Measurements from ENCODE around the gene TCAF1.
"Not testable (repeated sequence)": the region's sequence is repeated elsewhere in the genome, so short reads cannot be mapped to it uniquely, and the experiment has no call there.

The TCAF1 gene

DNA sequence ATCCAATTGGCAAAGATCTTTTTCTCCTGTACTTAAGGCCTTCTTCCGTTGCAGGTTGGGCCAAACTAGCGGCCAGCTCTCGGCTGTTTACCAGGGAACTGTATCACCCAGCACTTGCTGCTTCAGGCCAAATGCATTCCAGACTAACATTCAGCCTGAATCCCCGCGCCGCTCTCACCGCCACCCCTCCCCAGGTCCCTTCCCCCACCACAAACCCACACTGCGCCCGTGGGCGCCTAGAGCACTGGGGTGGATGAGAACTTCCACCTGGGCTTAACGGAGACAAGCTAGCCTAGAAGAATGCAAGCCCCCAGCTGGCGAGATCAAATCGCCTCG, 676 bp downstream of the TCAF1 start:
- DNase-seq, result no peak

- DNase-seq, result no peak
Measured at GRCh38 chr7:143900230-143900766, 1.7 kb downstream of the TCAF1 start.

- no peak for DNase-seq
Measured at GRCh38 chr7:143898810-143899209, 3.2 kb downstream of the TCAF1 start.

- DNase-seq, result no peak
Measured at GRCh38 chr7:143896667-143897066, 5.3 kb downstream of the TCAF1 start.

GRCh38 chr7:143892527-143893300, 9.3 kb downstream of the TCAF1 start:
- DNase-seq, result peak; percentile 18

- DNase-seq, result no peak
Measured at GRCh38 chr7:143891457-143891856, 10.5 kb downstream of the TCAF1 start.

DNA sequence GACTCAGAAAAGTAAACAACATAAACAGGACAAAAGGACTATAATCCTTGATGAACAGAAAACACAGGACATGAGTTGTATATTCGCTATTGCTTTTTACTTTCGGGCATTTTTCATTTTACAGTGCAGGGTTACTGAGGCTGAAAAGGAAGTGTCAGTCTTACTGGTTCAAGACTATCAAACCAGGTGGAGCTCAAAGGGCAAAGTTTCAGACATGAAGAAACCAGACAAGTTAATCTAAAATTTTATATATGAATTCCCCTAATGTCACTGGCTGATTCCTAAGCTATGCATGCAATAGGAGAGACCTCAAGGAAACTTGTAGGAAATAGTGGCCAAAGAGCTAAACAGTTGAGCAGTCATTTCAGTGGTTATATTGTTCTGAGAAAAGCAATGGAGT, 11.4 kb downstream of the TCAF1 start:
- DNase-seq, result no peak

- no peak for DNase-seq
Measured at GRCh38 chr7:143889068-143889467, 12.9 kb downstream of the TCAF1 start.

DNA sequence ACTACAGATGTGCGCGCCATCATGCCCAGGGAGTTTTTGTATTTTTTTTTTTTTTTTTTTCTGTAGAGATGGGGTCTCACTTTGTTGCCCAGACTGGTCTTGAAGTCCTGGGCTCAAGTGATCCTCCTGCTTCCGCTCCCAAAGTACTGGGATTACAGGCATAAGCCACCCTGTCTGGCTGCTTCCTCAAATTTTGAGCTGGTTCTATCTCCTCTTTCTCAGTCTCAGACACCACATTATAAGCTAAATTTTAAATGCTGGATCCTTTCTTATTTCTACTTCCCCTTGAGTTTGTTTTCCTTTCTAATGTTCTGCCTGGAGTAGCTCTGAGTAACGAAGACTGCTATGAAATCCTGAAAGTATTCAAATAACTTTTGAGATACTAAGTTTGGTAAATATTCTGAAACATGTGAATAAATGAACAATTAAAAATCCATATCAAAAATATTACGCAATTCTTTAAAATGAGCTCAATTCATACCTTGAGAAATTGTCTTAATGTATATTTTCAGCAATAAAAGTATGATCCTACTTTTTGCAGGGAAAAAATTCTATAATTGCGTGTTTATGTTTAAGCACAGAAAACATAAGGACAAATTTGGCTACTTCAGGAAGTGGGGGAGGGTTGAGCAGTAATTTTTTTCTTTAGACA, 15.0 kb downstream of the TCAF1 start:
- no peak for DNase-seq

DNA sequence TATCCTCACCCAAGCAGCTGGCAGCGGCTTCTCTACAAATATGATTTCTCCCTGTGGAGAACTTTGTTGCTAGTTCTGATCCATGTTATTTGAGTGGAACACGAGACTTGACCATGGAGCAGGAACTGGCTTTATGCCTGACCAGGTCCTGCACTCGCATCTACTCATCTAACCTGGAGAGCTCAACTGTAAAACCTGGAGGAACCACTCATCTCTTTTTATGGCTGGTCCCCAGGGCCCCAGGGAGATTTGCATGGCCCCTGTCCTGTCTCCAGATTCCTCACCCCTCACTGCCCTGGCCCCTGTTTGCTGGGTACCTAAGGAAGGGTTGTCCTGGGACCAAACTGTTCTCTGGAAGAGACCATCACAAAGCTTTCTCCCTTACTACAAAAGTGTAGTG, 16.0 kb downstream of the TCAF1 start:
- no peak for DNase-seq

GRCh38 chr7:143884969-143885559, 16.9 kb downstream of the TCAF1 start:
- DNase-seq, result no peak

DNA sequence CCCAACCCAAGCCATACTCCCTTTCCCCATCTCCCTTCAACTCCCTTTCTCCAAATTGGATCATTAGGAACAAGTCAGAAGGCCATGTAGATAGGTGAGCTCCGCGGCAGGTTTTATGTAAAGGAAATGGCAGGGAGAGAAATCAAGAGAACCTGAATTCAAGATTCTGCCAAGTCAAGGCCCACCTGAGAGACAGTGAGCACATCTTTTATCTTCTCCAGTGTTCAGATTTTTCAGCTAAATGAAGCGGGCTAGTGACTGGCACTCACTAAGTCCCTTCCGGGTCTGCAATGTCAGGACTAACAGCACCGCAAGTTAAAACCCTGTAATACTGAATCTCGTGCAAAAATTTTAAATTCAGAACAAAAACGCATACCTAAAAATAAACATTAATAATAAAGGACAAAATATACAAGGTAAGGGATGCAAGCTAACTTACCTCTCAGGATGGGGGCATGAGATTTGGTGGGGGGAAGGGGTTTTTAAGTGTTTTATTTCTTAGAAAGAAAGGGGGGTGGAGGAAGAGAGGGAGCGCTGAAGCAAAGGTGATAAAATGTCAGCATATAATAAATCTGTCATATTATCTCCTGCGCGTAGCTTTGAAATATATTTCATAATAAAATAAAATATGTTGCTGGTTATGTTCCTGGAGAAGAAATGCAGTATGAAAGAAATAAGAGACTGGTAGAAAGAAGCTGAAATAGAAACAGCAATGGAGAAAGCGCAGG, 17.6 kb downstream of the TCAF1 start:
- no peak for DNase-seq

DNA sequence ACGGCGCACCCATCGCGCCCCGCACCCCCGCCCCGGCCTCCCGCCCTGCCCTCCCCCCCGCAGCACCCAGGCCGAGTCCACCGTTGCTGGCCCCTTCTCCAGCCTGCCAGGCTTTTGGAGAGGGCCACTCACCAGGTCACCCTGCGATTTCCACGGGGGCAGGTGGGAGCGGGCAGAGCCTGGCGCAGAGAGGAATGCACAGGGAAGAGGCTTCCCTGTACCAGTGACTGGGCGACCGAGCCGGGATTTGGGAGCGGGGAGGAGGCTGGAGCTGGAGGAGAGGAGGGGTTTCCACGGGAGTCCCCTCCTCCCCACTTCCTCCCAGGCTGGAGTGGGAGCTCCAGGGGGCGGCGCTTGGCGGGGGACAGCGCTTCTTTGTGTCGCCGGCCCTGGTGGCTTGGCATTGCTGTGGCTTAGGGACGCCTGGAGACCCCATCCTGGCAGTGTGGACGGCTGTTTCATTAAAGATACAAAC, 19.3 kb downstream of the TCAF1 start:
- no peak for DNase-seq

GRCh38 chr7:143882020-143882603, 19.9 kb downstream of the TCAF1 start:
- DNase-seq, result no peak

DNA sequence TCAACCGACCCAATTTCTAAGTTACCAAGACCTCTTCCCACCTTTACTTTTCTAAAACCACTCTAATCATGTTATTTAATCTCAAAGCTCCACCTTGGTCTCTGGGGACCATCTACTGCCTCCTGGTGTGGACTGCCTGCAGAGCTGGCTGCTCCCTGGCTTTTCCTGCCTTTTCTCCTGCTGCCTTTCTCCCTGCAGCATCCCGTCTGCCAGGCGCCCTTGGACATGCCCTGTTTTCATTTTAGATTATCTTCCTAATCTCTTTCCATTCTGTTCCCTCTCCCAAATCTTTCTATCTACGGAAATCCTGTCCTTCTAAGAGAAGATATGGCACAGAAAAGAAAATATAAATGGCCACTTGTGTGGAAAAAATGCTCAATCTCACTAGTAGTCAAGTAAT, 23.1 kb downstream of the TCAF1 start:
- DNase-seq, result no peak

- DNase-seq, result no peak
Measured at GRCh38 chr7:143877098-143877497, 24.9 kb downstream of the TCAF1 start.

DNA sequence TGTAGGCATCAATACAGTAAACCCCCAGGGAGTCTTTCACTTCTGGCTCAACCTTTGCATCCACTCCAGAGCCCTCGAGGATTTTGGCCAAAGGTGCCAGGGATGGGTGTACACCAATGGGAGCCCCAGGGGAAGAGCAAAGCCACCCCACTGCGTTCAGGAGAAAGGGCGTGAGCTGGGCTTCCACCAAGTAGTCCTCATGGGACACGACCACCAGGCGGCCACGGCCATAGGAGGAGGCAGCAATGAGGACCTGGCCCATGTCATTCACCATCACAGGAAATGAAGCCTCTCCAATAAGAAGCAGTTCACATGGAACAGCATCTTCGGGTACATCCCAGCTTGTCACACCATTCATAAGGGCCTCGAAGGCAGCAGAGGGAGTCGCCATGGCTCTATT, 25.8 kb downstream of the TCAF1 start:
- DNase-seq, result no peak

- DNase-seq, result not testable (repeated sequence)
Measured at GRCh38 chr7:143873242-143873641, 28.7 kb downstream of the TCAF1 start.

DNA sequence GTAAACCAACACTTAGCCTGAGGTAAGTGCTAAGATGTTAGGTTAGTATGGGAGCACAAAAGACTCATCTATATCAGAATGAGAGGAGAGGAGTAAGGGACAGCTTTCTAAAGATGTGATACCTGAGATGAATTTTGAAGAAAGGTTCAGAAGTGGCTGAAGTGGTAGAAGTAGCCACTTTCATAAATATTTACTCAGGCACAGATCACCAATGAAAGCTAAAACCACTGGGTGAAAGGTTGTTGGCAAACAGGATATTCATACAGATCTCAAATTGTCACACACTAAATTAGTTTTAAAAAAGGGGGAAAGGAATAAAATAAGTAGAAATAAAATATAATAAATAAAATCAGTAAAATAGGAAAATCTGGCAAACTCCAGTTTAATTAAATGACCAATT, 30.4 kb downstream of the TCAF1 start:
- not testable (repeated sequence) for DNase-seq

- DNase-seq, result not testable (repeated sequence)
Measured at GRCh38 chr7:143857994-143858393, 44.0 kb downstream of the TCAF1 start.

DNA sequence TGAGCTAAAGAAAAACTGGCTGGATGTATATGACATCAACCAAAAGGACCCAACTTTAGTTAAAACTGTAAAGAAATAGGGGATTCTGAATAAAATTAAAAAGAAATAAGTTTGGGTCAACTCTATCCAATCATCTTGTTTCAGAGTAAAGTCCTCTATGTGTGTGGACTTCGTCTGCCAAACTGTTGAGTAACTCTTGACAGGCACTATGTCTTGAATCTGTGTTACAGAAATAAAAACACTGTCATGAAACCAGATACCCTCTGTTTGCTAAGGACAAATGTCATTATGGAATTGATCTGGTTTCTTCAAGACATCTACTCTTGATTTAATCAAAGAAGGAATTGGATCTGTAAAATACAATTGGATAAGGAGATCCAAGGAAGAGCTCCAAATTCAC, 46.5 kb downstream of the TCAF1 start:
- DNase-seq, result not testable (repeated sequence)

- no peak for DNase-seq
Measured at GRCh38 chr7:143850682-143851081, 51.3 kb downstream of the TCAF1 start.

Data from central memory CD4-positive, alpha-beta T cell (primary cell).